HepG2 (cell line): ENCODE data around the gene STPG4. TPM values are rescaled to one million over a fixed set of nuclear protein-coding genes. Genes with fewer than 3 reads are reported as not detected.

Source experiments
- ATF6 ChIP-seq: sonication (generic); formaldehyde crosslinking; conservative IDR thresholded peaks from 2 replicates; pipeline ENCODE4 v1.4.0; 2020; ENCODE audit warnings: missing genetic modification reagents
- FOXP4 ChIP-seq: sonication (generic); formaldehyde crosslinking; IDR thresholded peaks from 2 replicates; pipeline ENCODE4 v1.4.0; 2020; ENCODE audit warnings: missing genetic modification reagents
- MLX ChIP-seq: IDR thresholded peaks from 2 replicates; pipeline ENCODE4 v1.6.1; 2016
- MTA1 ChIP-seq: sonication (generic); formaldehyde crosslinking; IDR thresholded peaks from 2 replicates; pipeline ENCODE4 v1.4.0; 2020; ENCODE audit warnings: missing genetic modification reagents, mild to moderate bottlenecking, borderline replicate concordance
- SALL1 ChIP-seq: sonication (generic); formaldehyde crosslinking; IDR thresholded peaks from 2 replicates; pipeline ENCODE4 v1.8.0; 2022; ENCODE audit warnings: mild to moderate bottlenecking, missing genetic modification reagents
- ZFP91 ChIP-seq: sonication (generic); formaldehyde crosslinking; IDR thresholded peaks from 2 replicates; pipeline ENCODE4 v1.9.0; 2022; ENCODE audit warnings: missing genetic modification reagents, mild to moderate bottlenecking, borderline replicate concordance
- ZHX2 ChIP-seq, 2 experiments: sonication (generic) in 1 of 2; formaldehyde crosslinking in 1 of 2; IDR thresholded peaks; 2 replicates each; pipeline versions ENCODE4 v1.6.1 to v1.9.0; 2014 to 2022; ENCODE audit warnings: antibody characterized with exemption in 1 of 2, borderline replicate concordance in 1 of 2, inconsistent platforms in 1 of 2, low read depth in 1 of 2, missing genetic modification reagents in 1 of 2
- ZNF281 ChIP-seq: sonication (generic); formaldehyde crosslinking; IDR thresholded peaks from 2 replicates; pipeline ENCODE4 v1.4.0; 2020; ENCODE audit warnings: missing genetic modification reagents, borderline replicate concordance
- ZNF441 ChIP-seq: sonication (generic); formaldehyde crosslinking; IDR thresholded peaks from 2 replicates; pipeline ENCODE4 v1.7.0; 2021; ENCODE audit warnings: missing genetic modification reagents, borderline replicate concordance
- polyA plus RNA-seq, 8 experiments: library from polyadenylated mRNA; depleted of rRNA in 3 of 8; stranded (reverse) in 7 of 8; unstranded in 1 of 8; fragments of >200 nt; fragmentation: Illumina TruSeq in 4 of 8; extraction: Trizol in 4 of 8; gene quantifications; 2 replicates each; pipeline versions ENCODE4 v1.2.1 to v1.2.3, GENCODE V29; 2011 to 2016; ENCODE audit warnings: low read depth in 4 of 8, missing spikeins in 1 of 8, mixed read lengths in 1 of 8; ENCODE audit not compliant: insufficient read depth in 1 of 8
- total RNA-seq, 5 experiments: library from RNA; depleted of rRNA; stranded (reverse); fragments of >200 nt; fragmentation: Illumina TruSeq; extraction: Trizol; gene quantifications; 2 replicates each; pipeline ENCODE4 v1.2.3, GENCODE V29; 2016; ENCODE audit warnings: low read depth in 1 of 5

The STPG4 gene
- total and polyA plus RNA-seq, 2 of the 13 experiments (the other 11 are each of a cell fraction or from before 2014, with no cell fraction given): 0.11 to 0.15 TPM

GRCh38 chr2:47079515-47080412 is 75.3 kb downstream of the STPG4 start (continued):
- TF ChIP-seq ZNF281: peak; percentile 24; the same call in 1 of the 2 replicates
- TF ChIP-seq ZHX2 (IDR thresholded peaks at IDR 0.05; ENCODE audit: low read depth): 0 out of 2 replicates have a peak, but pooled peaks have one; percentile 24
- TF ChIP-seq ZHX2 (CRISPR knock-in tag; IDR thresholded peaks at IDR 0.05; ENCODE audit: borderline replicate concordance): no peak
- TF ChIP-seq MTA1 (CRISPR knock-in tag): peak; percentile 84; the same call in 1 of the 2 replicates
- peak; percentile 18; the same call in 1 of the 2 replicates for TF ChIP-seq ZNF441 (CRISPR knock-in tag)
- TF ChIP-seq ATF6 (CRISPR knock-in tag): no peak
- TF ChIP-seq SALL1 (CRISPR knock-in tag): peak; percentile 34; the same call in 1 of the 2 replicates
- TF ChIP-seq MLX (CRISPR knock-in tag): no peak
- no peak for TF ChIP-seq FOXP4 (CRISPR knock-in tag)
- peak; percentile 69 for TF ChIP-seq ZFP91 (CRISPR knock-in tag)
